ENCODE measurements around the gene INSM1.

GRCh38 chr20:20410678-20411077, 42.8 kb downstream of the INSM1 start:
- TF ChIP-seq CTCF (IDR thresholded peaks at IDR 0.05): no peak
- TF ChIP-seq RFX5 (IDR thresholded peaks at IDR 0.05; ENCODE audit: low read length): no peak
- no peak for TF ChIP-seq REST (IDR thresholded peaks at IDR 0.05; ENCODE audit: low read depth, low read length)
- TF ChIP-seq TAF1 (IDR thresholded peaks at IDR 0.05; ENCODE audit: borderline replicate concordance, low read depth, low read length): no peak
- no peak for TF ChIP-seq EZH2phosphoT487 (IDR thresholded peaks at IDR 0.05; ENCODE audit: borderline replicate concordance, low read depth)
- TF ChIP-seq EP300 (IDR thresholded peaks at IDR 0.05; ENCODE audit: borderline replicate concordance in 1 of 2, low read depth in 1 of 2, low read length in 1 of 2): peak in 1 of 2 experiments; percentile 40; a peak in 1 of 4 replicates
- no peak for TF ChIP-seq RXRA (IDR thresholded peaks at IDR 0.05; ENCODE audit: borderline replicate concordance, low read depth)
- no peak for TF ChIP-seq FOSL2 (IDR thresholded peaks at IDR 0.05; ENCODE audit: borderline replicate concordance, low read depth)
- no peak for TF ChIP-seq RCOR1 (IDR thresholded peaks at IDR 0.05; ENCODE audit: low read length)
- no peak for TF ChIP-seq POLR2AphosphoS5 (IDR thresholded peaks at IDR 0.05; ENCODE audit: low read depth, low read length)

Data from SK-N-SH (cell line).